ENCODE measurements around the gene GOLGA2.
"Not testable (repeated sequence)": the region's sequence is repeated elsewhere in the genome, so short reads cannot be mapped to it uniquely, and the experiment has no call there.

GOLGA2 gene

GRCh38 chr9:128242828-128243214, 33.0 kb downstream of the GOLGA2 start:
- no peak for DNase-seq (ENCODE audit: low read depth, low spot score)

GRCh38 chr9:128242124-128242523, 33.7 kb downstream of the GOLGA2 start:
- DNase-seq (ENCODE audit: low read depth, low spot score): no peak

GRCh38 chr9:128233817-128234406, 41.9 kb downstream of the GOLGA2 start:
- DNase-seq (ENCODE audit: low read depth, low spot score): no peak

- DNase-seq (ENCODE audit: low read depth, low spot score): no peak
These were observed 43.0 kb downstream of the GOLGA2 start for GRCh38 chr9:128232528-128233428.

- no peak for DNase-seq (ENCODE audit: low read depth, low spot score)
These were observed 43.9 kb downstream of the GOLGA2 start for GRCh38 chr9:128231638-128232527.

- DNase-seq (ENCODE audit: low read depth, low spot score): not testable (repeated sequence)
These were observed 44.9 kb downstream of the GOLGA2 start for GRCh38 chr9:128230897-128231296.

GRCh38 chr9:128226412-128226801, 49.4 kb downstream of the GOLGA2 start:
- no peak for DNase-seq (ENCODE audit: low read depth, low spot score)

GRCh38 chr9:128225770-128226411, 49.9 kb downstream of the GOLGA2 start:
- no peak for DNase-seq (ENCODE audit: low read depth, low spot score)

- no peak for DNase-seq (ENCODE audit: low read depth, low spot score)
These were observed 50.9 kb downstream of the GOLGA2 start for GRCh38 chr9:128224877-128225276.

- DNase-seq (ENCODE audit: low read depth, low spot score): no peak
These were observed 52.7 kb downstream of the GOLGA2 start for GRCh38 chr9:128222880-128223670.

- no peak for DNase-seq (ENCODE audit: low read depth, low spot score)
These were observed 53.8 kb downstream of the GOLGA2 start for GRCh38 chr9:128222026-128222425.

- no peak for DNase-seq (ENCODE audit: low read depth, low spot score)
These were observed 56.0 kb downstream of the GOLGA2 start for GRCh38 chr9:128219831-128220230.

GRCh38 chr9:128218518-128219389, 57.1 kb downstream of the GOLGA2 start:
- peak; percentile 78 for DNase-seq (ENCODE audit: low read depth, low spot score)

- no peak for DNase-seq (ENCODE audit: low read depth, low spot score)
These were observed 57.7 kb downstream of the GOLGA2 start for GRCh38 chr9:128218172-128218517.

- DNase-seq (ENCODE audit: low read depth, low spot score): no peak
These were observed 58.8 kb downstream of the GOLGA2 start for GRCh38 chr9:128216781-128217553.

- DNase-seq (ENCODE audit: low read depth, low spot score): no peak
These were observed 60.1 kb downstream of the GOLGA2 start for GRCh38 chr9:128215491-128216409.

- no peak for DNase-seq (ENCODE audit: low read depth, low spot score)
These were observed 61.0 kb downstream of the GOLGA2 start for GRCh38 chr9:128214571-128215490.
